Common myeloid progenitor, CD34-positive (primary cell): ENCODE data around the gene REXO1.
A peak's percentile ranks its signal among the peaks of the same experiment; 100 is the strongest.

Experiments used
- CTCF ChIA-PET: fragments of 350-600 bp; sonication (Branson Sonifier 250); formaldehyde crosslinking; loops from one replicate; lab custom pipeline; 2021; ENCODE audit warnings: antibody characterized with exemption; lab: Charles Lee
- POLR2A ChIA-PET: fragments of 350-600 bp; sonication (Branson Sonifier 250); formaldehyde crosslinking; loops from one replicate; lab custom pipeline; 2021; ENCODE audit warnings: antibody characterized with exemption; lab: Charles Lee
- DNase-seq, 3 donors: peaks; one replicate each; pipeline versions ENCODE4 v3.0.0 to v3.0.0-alpha.2; 2013
- H3K27ac ChIP-seq, 2 experiments: 1 replicate in 1 of 2; 2 replicates in 1 of 2; pipeline ENCODE4 v1.7.0; 2013; ENCODE audit warnings: inconsistent platforms in 2 of 2, low read length in 2 of 2, mild to moderate bottlenecking in 2 of 2, low read depth in 1 of 2, moderate library complexity in 1 of 2; ENCODE audit not compliant: severe bottlenecking in 2 of 2, insufficient read depth in 1 of 2, poor library complexity in 1 of 2
- H3K27me3 ChIP-seq, 5 experiments: replicated peaks in 2 of 5; 1 replicate in 3 of 5; 2 replicates in 2 of 5; pipeline versions ENCODE4 v1.6.1 to v1.7.0; 2013; ENCODE audit warnings: low read length in 4 of 5, mild to moderate bottlenecking in 2 of 5, moderate library complexity in 2 of 5, inconsistent platforms in 1 of 5; ENCODE audit not compliant: insufficient read depth in 5 of 5, control insufficient read depth in 4 of 5
- H3K36me3 ChIP-seq, 4 experiments: 1 replicate in 2 of 4; 2 replicates in 2 of 4; pipeline versions ENCODE4 v1.6.1 to v1.7.0; 2013; ENCODE audit warnings: low read length in 3 of 4, control low read depth in 1 of 4, mild to moderate bottlenecking in 1 of 4; ENCODE audit not compliant: control insufficient read depth in 4 of 4, insufficient read depth in 4 of 4
- H3K4me1 ChIP-seq, 4 experiments: 1 replicate in 3 of 4; 2 replicates in 1 of 4; pipeline versions ENCODE4 v1.6.1 to v1.7.1; 2013; ENCODE audit warnings: low read length in 3 of 4, mild to moderate bottlenecking in 3 of 4, control low read depth in 1 of 4, inconsistent platforms in 1 of 4, moderate library complexity in 1 of 4; ENCODE audit not compliant: control insufficient read depth in 4 of 4, insufficient read depth in 4 of 4; ENCODE audit errors: control extremely low read depth in 1 of 4
- H3K4me3 ChIP-seq, 7 experiments: 1 replicate in 4 of 7; 2 replicates in 3 of 7; pipeline versions ENCODE4 v1.5.1 to v1.7.0; 2013; ENCODE audit warnings: mild to moderate bottlenecking in 7 of 7, low read length in 6 of 7, moderate library complexity in 6 of 7, inconsistent platforms in 2 of 7, low read depth in 2 of 7, control low read depth in 1 of 7; ENCODE audit not compliant: insufficient read depth in 4 of 7, control insufficient read depth in 1 of 7; ENCODE audit errors: extremely low read depth in 1 of 7
- H3K9me3 ChIP-seq, 5 experiments: 1 replicate in 4 of 5; 2 replicates in 1 of 5; pipeline versions ENCODE4 v1.6.1 to v1.7.1; 2013; ENCODE audit warnings: low read length in 4 of 5, mild to moderate bottlenecking in 2 of 5, inconsistent platforms in 1 of 5, low read depth in 1 of 5, moderate library complexity in 1 of 5; ENCODE audit not compliant: control insufficient read depth in 4 of 5, insufficient read depth in 2 of 5; ENCODE audit errors: control extremely low read depth in 1 of 5
- WGBS: methylation state at CpG from one replicate; pipeline ENCODE4 v1.1.5; 2013; ENCODE audit not compliant: insufficient coverage; 5-methylcytosine and 5-hydroxymethylcytosine counted together

The REXO1 gene

GRCh38 chr19:1825909-1826556, 22.2 kb downstream of the REXO1 start:
- peaks cover 10 to 78% (median 53%) of the 10 kb centered on the region in 4 experiments for H3K36me3 ChIP-seq
- no peaks in the 10 kb centered on the region for H3K27me3 ChIP-seq
- no peaks in the 10 kb centered on the region for H3K4me1 ChIP-seq
- POLR2A ChIA-PET: interaction anchor here (0.7 kb wide), 1 partner anchor 42 kb away, joined by 3 read pairs; no protein-coding TSS in a partner anchor
- peak; percentile 65 to 83 (median 76) for DNase-seq
- 28% methylated on average over 11 of the region's 15 CpGs for WGBS
- CTCF ChIA-PET: interaction anchor here (0.6 to 8.0 kb wide), 27 partner anchors 12 to 360 kb away, joined by 3 to 80 read pairs (median 4); no protein-coding TSS in a partner anchor
- no peak overlapping the region for H3K4me3 ChIP-seq
- no peaks in the 10 kb centered on the region for H3K9me3 ChIP-seq
- peak overlapping the region in 1 of 2 experiments; percentile 38 for H3K27ac ChIP-seq

GRCh38 chr19:1824252-1824622, 24.0 kb downstream of the REXO1 start:
- Histone ChIP-seq H3K9me3 (no peaks in the 10 kb centered on the region), H3K4me3 (no peak overlapping the region), H3K36me3 (peaks cover 0 to 78% (median 54%) of the 10 kb centered on the region in 4 experiments), H3K4me1 (no peaks in the 10 kb centered on the region), H3K27me3 (no peaks in the 10 kb centered on the region), H3K27ac (no peak overlapping the region)
- POLR2A ChIA-PET: no interaction called here
- CTCF ChIA-PET: interaction anchor here (0.9 to 8.0 kb wide), 3 partner anchors 10 to 22 kb away, joined by 4 to 80 read pairs (median 12); no protein-coding TSS in a partner anchor
- 98% methylated on average over 14 of the region's 14 CpGs for WGBS
- DNase-seq: no peak

GRCh38 chr19:1823539-1824251, 24.6 kb downstream of the REXO1 start:
- Histone ChIP-seq H3K36me3 (peaks cover 0 to 81% (median 55%) of the 10 kb centered on the region in 4 experiments), H3K27me3 (no peaks in the 10 kb centered on the region), H3K4me3 (no peak overlapping the region), H3K27ac (no peak overlapping the region), H3K9me3 (no peaks in the 10 kb centered on the region), H3K4me1 (no peaks in the 10 kb centered on the region)
- no peak for DNase-seq
- ChIA-PET POLR2A (no interaction called here), CTCF (interaction anchor here (0.9 to 8.0 kb wide), 4 partner anchors 9 to 31 kb away, joined by 3 to 80 read pairs (median 8); no protein-coding TSS in a partner anchor)
- 98% methylated on average over 29 of the region's 36 CpGs for WGBS

- no peaks in the 10 kb centered on the region for H3K27me3 ChIP-seq
- 93% methylated on average over 5 of the region's 8 CpGs for WGBS
Measured at GRCh38 chr19:1823020-1823419, 25.3 kb downstream of the REXO1 start.

GRCh38 chr19:1822210-1822609, 26.1 kb downstream of the REXO1 start:
- peaks cover 0 to 81% (median 60%) of the 10 kb centered on the region in 4 experiments for H3K36me3 ChIP-seq
- H3K4me1 ChIP-seq: no peaks in the 10 kb centered on the region
- H3K9me3 ChIP-seq: no peaks in the 10 kb centered on the region
- no peaks in the 10 kb centered on the region for H3K27me3 ChIP-seq
- WGBS: 92% methylated on average over 11 of the region's 19 CpGs
- DNase-seq: no peak
- H3K27ac ChIP-seq: no peak overlapping the region
- H3K4me3 ChIP-seq: no peak overlapping the region
- POLR2A ChIA-PET: no interaction called here
- CTCF ChIA-PET: no interaction called here

More at GRCh38 chr19:1823020-1823419, 25.3 kb downstream of the REXO1 start:
- DNase-seq: no peak
- H3K36me3 ChIP-seq: peaks cover 0 to 81% (median 57%) of the 10 kb centered on the region in 4 experiments
- ChIA-PET CTCF (interaction anchor here (1.1 to 8.0 kb wide), 2 partner anchors 17 to 30 kb away, joined by 3 to 80 read pairs; no protein-coding TSS in a partner anchor), POLR2A (no interaction called here)
- no peaks in the 10 kb centered on the region for H3K4me1 ChIP-seq
- H3K9me3 ChIP-seq: no peaks in the 10 kb centered on the region
- H3K4me3 ChIP-seq: no peak overlapping the region
- no peak overlapping the region for H3K27ac ChIP-seq

- 95% methylated on average over 42 of the region's 43 CpGs for WGBS
- Histone ChIP-seq H3K27me3 (no peaks in the 10 kb centered on the region), H3K9me3 (no peaks in the 10 kb centered on the region), H3K4me3 (no peak overlapping the region), H3K4me1 (no peaks in the 10 kb centered on the region), H3K36me3 (peaks cover 0 to 95% (median 67%) of the 10 kb centered on the region in 4 experiments), H3K27ac (no peak overlapping the region)
- POLR2A ChIA-PET: interaction anchor here (0.6 kb wide), 1 partner anchor 48 kb away, joined by 3 read pairs; no protein-coding TSS in a partner anchor
- CTCF ChIA-PET: interaction anchor here (1.1 to 1.8 kb wide), 2 partner anchors 11 to 273 kb away, joined by 3 to 5 read pairs; no protein-coding TSS in a partner anchor
- DNase-seq: no peak
Measured at GRCh38 chr19:1819341-1820255, 28.7 kb downstream of the REXO1 start.
